HCT116 (cell line): ENCODE data around the gene GNAI2. TPM values are rescaled to one million over a fixed set of nuclear protein-coding genes. Genes with fewer than 3 reads are reported as not detected.

Source experiments
- ATAC-seq: fragments of 200-7000 bp; cut with Tn5 transposase; 2 replicates; pipeline ENCODE4 v1.9.1; 2020; ENCODE audit warnings: mild to moderate bottlenecking, moderate library complexity
- BruUV-seq: library from RNA; stranded (reverse); fragments of 400-500 nt; replicated peaks from 2 replicates; lab custom pipeline; 2021; lab: Mats Ljungman, UMichigan
- CTCF ChIA-PET: fragments of 300-600 bp; sonication (Branson Sonifier 250); formaldehyde crosslinking; loops from one replicate; lab custom pipeline; 2021; ENCODE audit warnings: antibody characterized with exemption; lab: Charles Lee
- POLR2A ChIA-PET: fragments of 300-600, 350-600 bp; sonication (Branson Sonifier 250); formaldehyde crosslinking; loops from one replicate; lab custom pipeline; 2021; ENCODE audit warnings: antibody characterized with exemption; lab: Charles Lee
- RAD21 ChIA-PET, 2 experiments: fragments of 300-600 bp; sonication (Branson Sonifier 250); formaldehyde crosslinking; loops; one replicate each; lab custom pipeline; 2023; ENCODE audit warnings: low total read pairs in 2 of 2; ENCODE audit not compliant: uncharacterized antibody in 2 of 2, unreplicated experiment in 2 of 2, low non-redundant PET in 1 of 2; lab: Charles Lee
- DNase-seq: peaks from one replicate; pipeline ENCODE4 v3.0.0-alpha.2; 2010; ENCODE audit warnings: low read depth, low spot score
- H2AFZ ChIP-seq: fragments of 200-600 bp; shearing (Covaris generic), sonication (generic); 2 replicates; pipeline ENCODE4 v1.6.1; 2017; ENCODE audit warnings: low read depth, mixed run types, mixed read lengths, antibody characterized with exemption, low read length; ENCODE audit not compliant: poor library complexity, severe bottlenecking
- H3K27ac ChIP-seq: 2 replicates; pipeline ENCODE4 v1.5.1; 2012; ENCODE audit warnings: low read depth, low read length
- H3K27me3 ChIP-seq: fragments of 200-600 bp; sonication (generic); 2 replicates; pipeline ENCODE4 v1.6.1; 2016; ENCODE audit warnings: mixed run types, low read length, mixed read lengths; ENCODE audit not compliant: insufficient read depth
- H3K36me3 ChIP-seq, 2 experiments: fragments of 200-500 bp in 1 of 2; fragments of 200-600 bp in 1 of 2; sonication (Bioruptor generic) in 1 of 2; sonication (generic) in 1 of 2; 2 replicates each; pipeline versions ENCODE4 v1.5.1 to v1.6.1; 2014 to 2016; ENCODE audit warnings: low read length in 2 of 2, inconsistent platforms in 1 of 2, mixed read lengths in 1 of 2, mixed run types in 1 of 2; ENCODE audit not compliant: insufficient read depth in 2 of 2, control insufficient read depth in 1 of 2
- H3K4me1 ChIP-seq, 2 experiments: fragments of 200-600 bp in 1 of 2; sonication (generic) in 1 of 2; 2 replicates each; pipeline versions ENCODE4 v1.5.1 to v1.6.1; 2012 to 2017; ENCODE audit warnings: low read length in 2 of 2, inconsistent platforms in 1 of 2, mild to moderate bottlenecking in 1 of 2, mixed read lengths in 1 of 2, mixed run types in 1 of 2, moderate library complexity in 1 of 2; ENCODE audit not compliant: insufficient read depth in 2 of 2, control insufficient read depth in 1 of 2
- H3K4me2 ChIP-seq: fragments of 200-600 bp; sonication (generic); 2 replicates; pipeline ENCODE4 v1.6.1; 2017; ENCODE audit warnings: mixed run types, low read length, mixed read lengths
- H3K4me3 ChIP-seq, 2 experiments: fragments of 200-600 bp in 1 of 2; sonication (generic) in 1 of 2; replicated peaks in 1 of 2; 2 replicates each; pipeline ENCODE4 v1.5.1; 2011 to 2016; ENCODE audit warnings: low read length in 2 of 2, control low read depth in 1 of 2, low read depth in 1 of 2, mild to moderate bottlenecking in 1 of 2, mixed read lengths in 1 of 2, mixed run types in 1 of 2
- H3K79me2 ChIP-seq: fragments of 200-600 bp; sonication (generic); 2 replicates; pipeline ENCODE4 v1.6.1; 2017; ENCODE audit warnings: mild to moderate bottlenecking, mixed run types, low read length, moderate library complexity, mixed read lengths; ENCODE audit not compliant: insufficient read depth
- H3K9ac ChIP-seq: fragments of 200-600 bp; sonication (generic); 2 replicates; pipeline ENCODE4 v1.6.1; 2016; ENCODE audit warnings: low read length, mixed read lengths
- H3K9me2 ChIP-seq: fragments of 200-600 bp; sonication (generic), shearing (Covaris generic); 2 replicates; pipeline ENCODE4 v1.6.1; 2017; ENCODE audit warnings: mixed run types, mild to moderate bottlenecking, moderate library complexity; ENCODE audit not compliant: insufficient read depth
- H3K9me3 ChIP-seq, 2 experiments: fragments of 200-500 bp in 1 of 2; fragments of 200-600 bp in 1 of 2; sonication (Bioruptor generic) in 1 of 2; sonication (generic) in 1 of 2; 2 replicates each; pipeline ENCODE4 v1.6.1; 2014 to 2017; ENCODE audit warnings: low read length in 2 of 2, mixed read lengths in 2 of 2, inconsistent platforms in 1 of 2, low read depth in 1 of 2, mild to moderate bottlenecking in 1 of 2, mixed run types in 1 of 2, moderate library complexity in 1 of 2; ENCODE audit not compliant: control insufficient read depth in 1 of 2, insufficient read depth in 1 of 2
- H4K20me1 ChIP-seq: fragments of 200-600 bp; sonication (generic), shearing (Covaris generic); 2 replicates; pipeline ENCODE4 v1.6.1; 2017; ENCODE audit warnings: mixed run types, mild to moderate bottlenecking, moderate library complexity; ENCODE audit not compliant: insufficient read depth
- CTCF ChIP-seq, 3 experiments: fragments of 200-600 bp in 1 of 3; sonication (generic) in 1 of 3; IDR thresholded peaks in 2 of 3; conservative IDR thresholded peaks in 1 of 3; 2 replicates each; pipeline ENCODE4 v1.5.1; 2012 to 2017; ENCODE audit warnings: low read depth in 2 of 3, low read length in 2 of 3, antibody characterized with exemption in 1 of 3, borderline replicate concordance in 1 of 3, control low read depth in 1 of 3, mild to moderate bottlenecking in 1 of 3, mixed read lengths in 1 of 3, mixed run types in 1 of 3, moderate library complexity in 1 of 3; ENCODE audit not compliant: insufficient read depth in 1 of 3
- SRF ChIP-seq: IDR thresholded peaks from 2 replicates; pipeline ENCODE4 v1.6.1; 2012; ENCODE audit warnings: low read depth
- intact Hi-C: fragments of 100-400 bp; cut with micrococcal nuclease; formaldehyde crosslinking; loops from 2 replicates; pipeline ENCODE4 v1.10.0; 2022
- total RNA-seq: library from RNA; stranded (reverse); gene quantifications from one replicate; pipeline ENCODE4 v1.2.1, GENCODE V29; 2021; ENCODE audit not compliant: unreplicated experiment

The GNAI2 gene
- total RNA-seq, 1 experiment from 2014 or later: 170 TPM

- ChIA-PET POLR2A (interaction anchor here (0.6 to 1.4 kb wide), 2 partner anchors 9 to 16 kb away, joined by 3 to 6 read pairs; partner anchors contain the start of gene IFRD2), CTCF (interaction anchor here (0.7 kb wide), 1 partner anchor 17 kb away, joined by 3 read pairs; no protein-coding TSS in a partner anchor), RAD21 (no interaction called here)
- DNase-seq: no peak
- intact Hi-C loops: no loop called here
- Histone ChIP-seq H3K4me1 (peaks cover 21 to 53% of the 10 kb centered on the region in 2 experiments), H3K36me3 (no peaks in the 10 kb centered on the region), H4K20me1 (no peaks in the 10 kb centered on the region), H3K79me2 (peaks cover 3% of the 10 kb centered on the region; the same call in 1 of the 2 replicates), H3K4me3 (peak overlapping the region; percentile 48 to 92; a peak in 3 of 4 replicates), H3K4me2 (peak overlapping the region; percentile 97), H3K27ac (peak overlapping the region; percentile 73), H3K9me3 (no peaks in the 10 kb centered on the region), H3K9ac (peak overlapping the region; percentile 72), H3K27me3 (no peaks in the 10 kb centered on the region), H3K9me2 (no peaks in the 10 kb centered on the region), H2AFZ (no peak overlapping the region)
- no TSS peak for BruUV-seq
- ATAC-seq: no peak
- TF ChIP-seq SRF: no peak
- TF ChIP-seq CTCF (IDR thresholded peaks at IDR 0.05 in 2 of 3, conservative IDR thresholded peaks at IDR 0.05 in 1 of 3; ENCODE audit: borderline replicate concordance in 1 of 3, insufficient read depth in 1 of 3, low read depth in 2 of 3, low read length in 2 of 3): 0 out of 6 replicates have a peak, but pooled peaks of 1 of the 3 experiments have one; percentile 2
Measured at GRCh38 chr3:50300681-50301254, 64.8 kb downstream of the GNAI2 start.
